K562 (cell line): Measurements from ENCODE around the gene GIMAP8. TPM values are rescaled to one million over a fixed set of nuclear protein-coding genes. Genes with fewer than 3 reads are reported as not detected.
A peak's percentile ranks its signal among the peaks of the same experiment; 100 is the strongest.

Experiments
- CBFA2T3 ChIP-seq: fragments of 450-650 bp; IDR thresholded peaks from 2 replicates; pipeline ENCODE4 v1.6.1; 2017
- CHD7 ChIP-seq: fragments of 200-600 bp; sonication (generic); IDR thresholded peaks from one replicate; pipeline ENCODE4 v1.6.1; 2012; ENCODE audit warnings: mild to moderate bottlenecking, low read depth, low read length, inconsistent platforms
- CREB3 ChIP-seq: fragments of 450-650 bp; conservative IDR thresholded peaks from 2 replicates; pipeline ENCODE4 v1.6.1; 2016; ENCODE audit warnings: missing genetic modification characterization, low read depth, mild to moderate bottlenecking, missing compliant biosample characterization, moderate library complexity
- GATAD2B ChIP-seq: fragments of 450-650 bp; IDR thresholded peaks from 2 replicates; pipeline ENCODE4 v1.6.1; 2017; ENCODE audit warnings: mild to moderate bottlenecking, borderline replicate concordance
- MAX ChIP-seq: sonication (generic); formaldehyde crosslinking; IDR thresholded peaks from 2 replicates; pipeline ENCODE4 v1.9.0; 2022; ENCODE audit warnings: mild to moderate bottlenecking, missing genetic modification reagents
- ZNF165 ChIP-seq: fragments of 250-450 bp; sonication (Bioruptor Pico); IDR thresholded peaks from 2 replicates; pipeline ENCODE4 v1.4.0; 2020; ENCODE audit warnings: borderline replicate concordance
- ZNF280A ChIP-seq: fragments of 450-650 bp; IDR thresholded peaks from 2 replicates; pipeline ENCODE4 v1.6.1; 2018; ENCODE audit warnings: mild to moderate bottlenecking, low read depth; ENCODE audit not compliant: partially characterized antibody
- ZNF511 ChIP-seq: sonication (generic); formaldehyde crosslinking; IDR thresholded peaks from 2 replicates; pipeline ENCODE4 v1.8.0; 2022; ENCODE audit warnings: mild to moderate bottlenecking, missing genetic modification reagents
- polyA plus RNA-seq, 8 experiments: library from polyadenylated mRNA; depleted of rRNA in 4 of 8; stranded (reverse) in 5 of 8; unstranded in 3 of 8; fragments of >200 nt; fragmentation: Nextera tagmentation in 2 of 8; fragmentation: Illumina TruSeq in 1 of 8; extraction: Ambion mirVana in 2 of 8; extraction: Trizol in 1 of 8; gene quantifications; 2 replicates each; pipeline versions ENCODE4 v1.2.1 to v1.2.3, GENCODE V29; 2011 to 2014; ENCODE audit warnings: inconsistent platforms in 1 of 8, missing spikeins in 1 of 8
- total RNA-seq, 7 experiments: library from RNA; depleted of rRNA in 6 of 7; stranded (reverse); fragments of >200 nt in 6 of 7; fragmentation: Illumina TruSeq in 2 of 7; extraction: Trizol in 2 of 7; gene quantifications; 2 replicates each; pipeline versions ENCODE4 v1.2.1 to v1.2.3, GENCODE V29; 2011 to 2021; ENCODE audit warnings: low replicate concordance in 1 of 7

The GIMAP8 gene
- total and polyA plus RNA-seq, 9 of the 15 experiments (the other 6 are each of a cell fraction or from before 2014, with no cell fraction given), result not detected

- TF ChIP-seq ZNF280A, result no peak
- peak; percentile 100; the same call in 1 of the 2 replicates for TF ChIP-seq GATAD2B
- peak; percentile 91 for TF ChIP-seq MAX (CRISPR knock-in tag)
- TF ChIP-seq ZNF165 (CRISPR knock-in tag), result no peak
- TF ChIP-seq ZNF511 (CRISPR knock-in tag), result peak; percentile 91
- no peak; the same call in 1 of the 2 replicates for TF ChIP-seq CREB3 (tag)
- peak; percentile 99 for TF ChIP-seq CHD7
- peak; percentile 32; the same call in 1 of the 2 replicates for TF ChIP-seq CBFA2T3
Observed at GRCh38 chr7:150404805-150405583, 45.4 kb upstream of the GIMAP8 start (continued).
